Measurements from ENCODE around the gene CLDN5.
"Not testable (repeated sequence)": the region's sequence is repeated elsewhere in the genome, so short reads cannot be mapped to it uniquely, and the experiment has no call there.

The CLDN5 gene

DNA sequence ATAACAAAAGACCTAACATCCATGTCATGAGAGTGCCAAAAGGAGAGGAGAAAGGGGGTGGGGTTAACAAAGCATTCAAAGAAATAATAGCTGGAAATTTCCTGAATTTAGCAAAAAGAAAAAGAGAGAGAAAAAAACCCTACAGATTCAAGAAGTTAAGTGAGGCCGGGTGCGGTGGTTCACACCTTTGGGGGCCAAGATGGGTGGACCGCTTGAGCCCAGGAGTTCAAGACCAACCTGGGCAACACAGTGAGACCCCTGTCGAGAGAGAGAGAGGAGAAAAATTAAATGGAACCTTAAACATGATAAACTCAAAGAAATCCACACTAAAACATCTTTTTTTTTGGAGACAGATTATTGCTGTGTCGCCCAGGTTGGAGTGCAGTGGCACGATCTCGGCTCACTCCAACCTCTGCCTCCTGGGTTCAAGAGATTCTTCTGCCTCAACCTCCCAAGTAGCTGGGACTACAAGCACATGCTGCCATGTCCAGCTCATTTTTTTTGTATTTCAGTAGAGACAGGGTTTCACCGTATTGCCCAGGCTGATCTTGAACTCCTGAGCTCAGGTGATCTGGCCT, 8.9 kb upstream of the CLDN5 start:
- no peak overlapping the region for H3K4me3 ChIP-seq (ENCODE audit: insufficient read depth, low read depth, low read length, poor library complexity, severe bottlenecking)
- DNase-seq, result no peak
- H3K9me3 ChIP-seq (ENCODE audit: control insufficient read depth, low read length), result no peaks in the 10 kb centered on the region
- H3K27me3 ChIP-seq (replicated peaks; ENCODE audit: control insufficient read depth, insufficient read depth, low read length, poor library complexity, severe bottlenecking), result no peaks in the 10 kb centered on the region
- H3K36me3 ChIP-seq (ENCODE audit: control insufficient read depth, insufficient read depth, low read length), result no peaks in the 10 kb centered on the region
- H3K4me1 ChIP-seq (ENCODE audit: control insufficient read depth, insufficient read depth, low read length, poor library complexity, severe bottlenecking), result no peaks in the 10 kb centered on the region
- no peak overlapping the region for H3K27ac ChIP-seq (ENCODE audit: insufficient read depth, low read length, poor library complexity, severe bottlenecking)

- H3K36me3 ChIP-seq (ENCODE audit: control insufficient read depth, insufficient read depth, low read length); H3K4me3 ChIP-seq (ENCODE audit: insufficient read depth, low read depth, low read length, poor library complexity, severe bottlenecking); DNase-seq; H3K27ac ChIP-seq (ENCODE audit: insufficient read depth, low read length, poor library complexity, severe bottlenecking); H3K4me1 ChIP-seq (ENCODE audit: control insufficient read depth, insufficient read depth, low read length, poor library complexity, severe bottlenecking); H3K27me3 ChIP-seq (replicated peaks; ENCODE audit: control insufficient read depth, insufficient read depth, low read length, poor library complexity, severe bottlenecking); H3K9me3 ChIP-seq (ENCODE audit: control insufficient read depth, low read length): not testable (repeated sequence)
Observed at GRCh38 chr22:19531327-19531726, 7.1 kb upstream of the CLDN5 start.

DNA sequence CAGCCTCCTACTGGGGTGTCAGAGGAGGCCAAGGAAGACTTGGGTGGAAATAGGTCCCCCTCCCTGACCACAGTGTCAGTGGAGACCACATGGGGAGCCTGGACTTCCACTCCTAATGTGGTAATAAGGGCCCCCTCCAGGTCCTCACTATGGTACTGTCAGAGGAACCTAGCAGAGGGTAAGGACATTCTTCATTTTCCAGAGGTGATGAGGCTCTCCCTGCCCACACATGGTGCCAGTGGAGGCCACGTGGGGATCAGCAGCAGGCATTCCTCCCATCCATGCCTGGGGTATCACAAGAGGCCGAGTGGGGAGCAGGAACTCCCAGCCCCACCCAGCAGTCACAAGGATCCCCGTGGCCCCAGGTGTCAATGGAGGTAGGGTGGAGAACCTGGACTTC, 6.5 kb upstream of the CLDN5 start:
- no peak for DNase-seq
- Histone ChIP-seq H3K9me3 (ENCODE audit: control insufficient read depth, low read length) (no peaks in the 10 kb centered on the region), H3K36me3 (ENCODE audit: control insufficient read depth, insufficient read depth, low read length) (no peaks in the 10 kb centered on the region), H3K27ac (ENCODE audit: insufficient read depth, low read length, poor library complexity, severe bottlenecking) (no peak overlapping the region), H3K27me3 (replicated peaks; ENCODE audit: control insufficient read depth, insufficient read depth, low read length, poor library complexity, severe bottlenecking) (no peaks in the 10 kb centered on the region), H3K4me1 (ENCODE audit: control insufficient read depth, insufficient read depth, low read length, poor library complexity, severe bottlenecking) (no peaks in the 10 kb centered on the region), H3K4me3 (ENCODE audit: insufficient read depth, low read depth, low read length, poor library complexity, severe bottlenecking) (no peak overlapping the region)

GRCh38 chr22:19529811-19530210, 5.6 kb upstream of the CLDN5 start:
- peaks cover 3% of the 10 kb centered on the region for H3K27me3 ChIP-seq (replicated peaks; ENCODE audit: control insufficient read depth, insufficient read depth, low read length, poor library complexity, severe bottlenecking)
- DNase-seq, result no peak
- H3K27ac ChIP-seq (ENCODE audit: insufficient read depth, low read length, poor library complexity, severe bottlenecking), result no peak overlapping the region
- no peaks in the 10 kb centered on the region for H3K36me3 ChIP-seq (ENCODE audit: control insufficient read depth, insufficient read depth, low read length)
- no peaks in the 10 kb centered on the region for H3K9me3 ChIP-seq (ENCODE audit: control insufficient read depth, low read length)
- H3K4me1 ChIP-seq (ENCODE audit: control insufficient read depth, insufficient read depth, low read length, poor library complexity, severe bottlenecking), result peaks cover 2% of the 10 kb centered on the region
- H3K4me3 ChIP-seq (ENCODE audit: insufficient read depth, low read depth, low read length, poor library complexity, severe bottlenecking), result no peak overlapping the region

DNA sequence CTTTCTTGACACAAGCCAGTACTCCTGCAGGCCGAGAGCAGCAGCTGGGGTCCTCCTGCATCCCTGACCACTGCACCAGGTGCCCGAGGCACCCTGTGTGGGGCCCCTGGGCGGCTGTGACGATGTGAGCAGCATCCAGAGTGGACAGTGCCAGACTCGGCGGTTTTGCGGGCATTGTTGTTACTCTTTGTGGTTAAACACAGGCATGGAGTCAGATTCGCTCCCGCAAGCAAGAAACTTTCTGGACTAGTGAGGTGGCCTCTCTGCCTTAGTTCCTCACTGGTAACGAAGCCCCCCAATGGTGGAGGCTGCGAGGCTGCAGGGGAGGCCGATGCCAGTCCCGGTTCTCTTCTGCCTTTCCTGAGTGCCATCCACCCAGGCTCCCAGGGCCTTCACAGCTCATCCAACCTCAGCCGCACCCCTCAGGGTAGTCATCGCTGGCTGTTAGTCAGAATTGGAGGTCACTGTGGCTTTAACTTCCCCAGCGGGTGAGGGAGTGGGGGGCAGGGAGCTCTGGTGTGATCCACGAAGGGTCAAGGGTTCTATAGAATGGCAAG, 3.7 kb upstream of the CLDN5 start:
- Histone ChIP-seq H3K36me3 (ENCODE audit: control insufficient read depth, insufficient read depth, low read length) (no peaks in the 10 kb centered on the region), H3K4me1 (ENCODE audit: control insufficient read depth, insufficient read depth, low read length, poor library complexity, severe bottlenecking) (peaks cover 20% of the 10 kb centered on the region), H3K27me3 (replicated peaks; ENCODE audit: control insufficient read depth, insufficient read depth, low read length, poor library complexity, severe bottlenecking) (peaks cover 18% of the 10 kb centered on the region), H3K27ac (ENCODE audit: insufficient read depth, low read length, poor library complexity, severe bottlenecking) (no peak overlapping the region), H3K9me3 (ENCODE audit: control insufficient read depth, low read length) (no peaks in the 10 kb centered on the region), H3K4me3 (ENCODE audit: insufficient read depth, low read depth, low read length, poor library complexity, severe bottlenecking) (no peak overlapping the region)
- no peak for DNase-seq

DNA sequence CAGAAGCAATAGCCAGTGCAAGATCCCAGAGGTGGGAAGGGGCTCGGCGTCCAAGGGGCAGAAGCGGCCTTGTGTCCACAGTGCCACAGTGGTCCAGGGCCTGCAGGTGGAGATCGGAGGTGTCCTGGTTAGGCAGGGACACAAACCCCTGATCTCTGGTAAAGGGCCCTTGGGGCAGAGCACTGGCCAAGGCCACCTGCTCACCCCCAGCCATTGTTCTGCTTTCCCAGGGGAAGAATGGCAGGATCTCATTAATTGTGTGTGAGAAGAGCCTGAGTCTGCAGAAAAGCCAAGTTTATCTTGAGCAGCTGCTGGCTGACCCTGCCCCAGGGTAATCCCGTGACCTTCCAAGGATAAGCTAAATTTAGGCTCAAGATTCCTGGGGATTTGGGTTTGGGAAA, 3.1 kb upstream of the CLDN5 start:
- Histone ChIP-seq H3K4me3 (ENCODE audit: insufficient read depth, low read depth, low read length, poor library complexity, severe bottlenecking) (no peak overlapping the region), H3K9me3 (ENCODE audit: control insufficient read depth, low read length) (no peaks in the 10 kb centered on the region), H3K27me3 (replicated peaks; ENCODE audit: control insufficient read depth, insufficient read depth, low read length, poor library complexity, severe bottlenecking) (peaks cover 22% of the 10 kb centered on the region), H3K36me3 (ENCODE audit: control insufficient read depth, insufficient read depth, low read length) (no peaks in the 10 kb centered on the region), H3K4me1 (ENCODE audit: control insufficient read depth, insufficient read depth, low read length, poor library complexity, severe bottlenecking) (peaks cover 20% of the 10 kb centered on the region), H3K27ac (ENCODE audit: insufficient read depth, low read length, poor library complexity, severe bottlenecking) (no peak overlapping the region)
- DNase-seq, result no peak

GRCh38 chr22:19526702-19527111, 2.5 kb upstream of the CLDN5 start:
- Histone ChIP-seq H3K36me3 (ENCODE audit: control insufficient read depth, insufficient read depth, low read length) (no peaks in the 10 kb centered on the region), H3K4me3 (ENCODE audit: insufficient read depth, low read depth, low read length, poor library complexity, severe bottlenecking) (no peak overlapping the region), H3K9me3 (ENCODE audit: control insufficient read depth, low read length) (no peaks in the 10 kb centered on the region), H3K4me1 (ENCODE audit: control insufficient read depth, insufficient read depth, low read length, poor library complexity, severe bottlenecking) (peaks cover 20% of the 10 kb centered on the region), H3K27me3 (replicated peaks; ENCODE audit: control insufficient read depth, insufficient read depth, low read length, poor library complexity, severe bottlenecking) (peaks cover 22% of the 10 kb centered on the region), H3K27ac (ENCODE audit: insufficient read depth, low read length, poor library complexity, severe bottlenecking) (no peak overlapping the region)
- no peak for DNase-seq

DNA sequence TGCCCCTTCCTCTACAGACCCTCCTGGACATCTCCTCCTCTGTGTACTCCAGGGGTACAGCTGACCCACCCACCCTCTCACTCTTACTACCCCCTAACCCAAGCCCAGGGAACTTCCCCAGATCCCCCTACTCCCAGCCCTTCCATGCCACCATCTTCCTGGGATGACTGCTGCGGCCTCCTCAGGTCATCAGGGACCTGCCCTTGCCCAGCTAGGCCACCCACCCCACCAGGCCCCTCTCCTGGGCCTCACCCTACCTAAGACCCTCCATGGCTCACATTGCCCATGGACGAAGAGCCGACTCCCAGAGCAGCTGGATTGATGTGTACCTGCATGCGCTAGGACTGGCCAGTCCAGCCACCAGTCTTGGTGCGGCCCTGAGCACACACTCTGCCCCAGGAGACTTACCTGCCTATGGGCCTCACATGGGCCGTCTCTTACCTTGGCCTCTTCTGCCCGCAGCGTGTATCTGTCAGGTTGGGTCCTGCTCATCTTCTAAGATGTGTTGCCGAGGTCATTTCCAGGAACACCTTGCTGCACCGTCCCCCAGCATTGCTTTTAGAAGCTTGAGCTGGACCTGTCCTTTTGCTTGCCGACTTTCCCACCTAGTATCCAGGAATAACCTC, 2.0 kb upstream of the CLDN5 start:
- DNase-seq, result no peak
- Histone ChIP-seq H3K36me3 (ENCODE audit: control insufficient read depth, insufficient read depth, low read length) (no peaks in the 10 kb centered on the region), H3K4me1 (ENCODE audit: control insufficient read depth, insufficient read depth, low read length, poor library complexity, severe bottlenecking) (peaks cover 20% of the 10 kb centered on the region), H3K27me3 (replicated peaks; ENCODE audit: control insufficient read depth, insufficient read depth, low read length, poor library complexity, severe bottlenecking) (peaks cover 22% of the 10 kb centered on the region), H3K27ac (ENCODE audit: insufficient read depth, low read length, poor library complexity, severe bottlenecking) (no peak overlapping the region), H3K4me3 (ENCODE audit: insufficient read depth, low read depth, low read length, poor library complexity, severe bottlenecking) (no peak overlapping the region), H3K9me3 (ENCODE audit: control insufficient read depth, low read length) (no peaks in the 10 kb centered on the region)

GRCh38 chr22:19525666-19526065, 1.5 kb upstream of the CLDN5 start:
- no peaks in the 10 kb centered on the region for H3K36me3 ChIP-seq (ENCODE audit: control insufficient read depth, insufficient read depth, low read length)
- H3K4me3 ChIP-seq (ENCODE audit: insufficient read depth, low read depth, low read length, poor library complexity, severe bottlenecking), result no peak overlapping the region
- H3K27me3 ChIP-seq (replicated peaks; ENCODE audit: control insufficient read depth, insufficient read depth, low read length, poor library complexity, severe bottlenecking), result peaks cover 22% of the 10 kb centered on the region
- H3K27ac ChIP-seq (ENCODE audit: insufficient read depth, low read length, poor library complexity, severe bottlenecking), result no peak overlapping the region
- no peak for DNase-seq
- H3K9me3 ChIP-seq (ENCODE audit: control insufficient read depth, low read length), result no peaks in the 10 kb centered on the region
- H3K4me1 ChIP-seq (ENCODE audit: control insufficient read depth, insufficient read depth, low read length, poor library complexity, severe bottlenecking), result peaks cover 20% of the 10 kb centered on the region

- Histone ChIP-seq H3K36me3 (ENCODE audit: control insufficient read depth, insufficient read depth, low read length) (no peaks in the 10 kb centered on the region), H3K27ac (ENCODE audit: insufficient read depth, low read length, poor library complexity, severe bottlenecking) (no peak overlapping the region), H3K9me3 (ENCODE audit: control insufficient read depth, low read length) (no peaks in the 10 kb centered on the region), H3K4me1 (ENCODE audit: control insufficient read depth, insufficient read depth, low read length, poor library complexity, severe bottlenecking) (peaks cover 20% of the 10 kb centered on the region), H3K4me3 (ENCODE audit: insufficient read depth, low read depth, low read length, poor library complexity, severe bottlenecking) (no peak overlapping the region), H3K27me3 (replicated peaks; ENCODE audit: control insufficient read depth, insufficient read depth, low read length, poor library complexity, severe bottlenecking) (peaks cover 22% of the 10 kb centered on the region)
- no peak for DNase-seq
Observed at GRCh38 chr22:19525116-19525660, 978 bp upstream of the CLDN5 start.
